Brain microvascular endothelial cell (primary cell): ENCODE data around the gene EXOC4.

Source experiments
- DNase-seq: peaks from one replicate; pipeline ENCODE4 v3.0.0-alpha.2; 2020
- H3K27ac ChIP-seq: fragments of 250-450 bp; sonication (Bioruptor Pico); 2 replicates; pipeline ENCODE4 v1.5.1; 2020; ENCODE audit warnings: mild to moderate bottlenecking, moderate library complexity
- H3K27me3 ChIP-seq: fragments of 250-450 bp; sonication (Bioruptor Pico); replicated peaks from 2 replicates; pipeline ENCODE4 v1.5.1; 2020; ENCODE audit warnings: mild to moderate bottlenecking
- H3K36me3 ChIP-seq: fragments of 250-450 bp; sonication (Bioruptor Pico); replicated peaks from 2 replicates; pipeline ENCODE4 v1.5.1; 2020; ENCODE audit warnings: mild to moderate bottlenecking
- H3K4me3 ChIP-seq: 2 replicates; pipeline ENCODE4 v1.5.1; 2011; ENCODE audit warnings: low read depth, mild to moderate bottlenecking, control low read depth, low read length, moderate library complexity
- in situ Hi-C: cut with HindIII; loops from 2 replicates; pipeline ENCODE4 v1.10.0; 2017; ENCODE audit warnings: low sequenced_read_pairs, low pct_ligation_motif_present
- TF ChIP-seq, protein P1 (sequence below): IDR thresholded peaks from 2 replicates; pipeline ENCODE4 v1.5.1; 2011; ENCODE audit warnings: low read depth, mild to moderate bottlenecking, moderate library complexity, low read length, control low read depth, inconsistent platforms; ENCODE audit errors: missing control alignments

The EXOC4 gene

DNA sequence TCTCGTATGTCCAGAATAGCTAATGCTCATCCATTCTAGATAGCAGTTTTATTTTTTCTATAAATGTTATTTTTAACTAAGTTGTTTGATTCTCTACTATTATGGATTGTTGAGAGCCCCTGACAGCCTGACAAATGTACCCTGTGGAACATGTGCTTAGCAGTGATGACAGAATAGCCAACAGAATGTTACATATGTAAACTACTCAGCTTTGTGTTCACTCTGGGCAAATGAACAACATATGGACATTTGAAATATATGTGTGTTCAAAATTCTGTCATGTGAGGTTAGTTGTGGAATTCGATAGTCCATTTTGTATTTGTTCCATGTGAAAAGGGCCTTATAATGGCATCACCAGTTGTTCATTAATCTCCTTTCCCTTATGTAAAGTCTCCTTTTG is 199.7 kb downstream of the EXOC4 start:
- no peak overlapping the region for H3K27ac ChIP-seq
- no peaks in the 10 kb centered on the region for H3K27me3 ChIP-seq
- H3K36me3 ChIP-seq, result no peaks in the 10 kb centered on the region
- in situ Hi-C loops, result no loop called here
- no peak for DNase-seq
- no peak overlapping the region for H3K4me3 ChIP-seq
- TF ChIP-seq, protein P1, sequence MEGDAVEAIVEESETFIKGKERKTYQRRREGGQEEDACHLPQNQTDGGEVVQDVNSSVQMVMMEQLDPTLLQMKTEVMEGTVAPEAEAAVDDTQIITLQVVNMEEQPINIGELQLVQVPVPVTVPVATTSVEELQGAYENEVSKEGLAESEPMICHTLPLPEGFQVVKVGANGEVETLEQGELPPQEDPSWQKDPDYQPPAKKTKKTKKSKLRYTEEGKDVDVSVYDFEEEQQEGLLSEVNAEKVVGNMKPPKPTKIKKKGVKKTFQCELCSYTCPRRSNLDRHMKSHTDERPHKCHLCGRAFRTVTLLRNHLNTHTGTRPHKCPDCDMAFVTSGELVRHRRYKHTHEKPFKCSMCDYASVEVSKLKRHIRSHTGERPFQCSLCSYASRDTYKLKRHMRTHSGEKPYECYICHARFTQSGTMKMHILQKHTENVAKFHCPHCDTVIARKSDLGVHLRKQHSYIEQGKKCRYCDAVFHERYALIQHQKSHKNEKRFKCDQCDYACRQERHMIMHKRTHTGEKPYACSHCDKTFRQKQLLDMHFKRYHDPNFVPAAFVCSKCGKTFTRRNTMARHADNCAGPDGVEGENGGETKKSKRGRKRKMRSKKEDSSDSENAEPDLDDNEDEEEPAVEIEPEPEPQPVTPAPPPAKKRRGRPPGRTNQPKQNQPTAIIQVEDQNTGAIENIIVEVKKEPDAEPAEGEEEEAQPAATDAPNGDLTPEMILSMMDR, result no peak

DNA sequence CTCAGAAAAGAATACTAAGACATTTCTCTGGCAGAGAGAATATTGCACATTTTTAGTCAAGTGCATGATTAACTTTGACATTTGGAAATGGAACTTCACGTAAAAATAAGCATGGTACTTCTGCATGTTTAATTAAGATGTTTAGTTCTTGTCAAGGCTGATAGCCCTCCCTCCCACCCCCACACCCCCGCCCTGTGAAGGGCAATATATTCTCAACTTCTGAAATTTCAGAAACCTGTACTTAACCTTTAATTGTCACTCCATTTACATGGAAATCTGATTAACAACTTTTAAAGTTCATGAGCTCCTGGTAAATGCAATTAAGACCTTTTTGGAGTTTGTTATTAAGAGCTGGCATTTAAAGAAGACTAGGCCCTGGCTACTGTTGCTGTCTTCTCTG is 205.8 kb downstream of the EXOC4 start:
- TF ChIP-seq, protein P1, result no peak
- Histone ChIP-seq H3K27ac (no peak overlapping the region), H3K4me3 (no peak overlapping the region), H3K36me3 (no peaks in the 10 kb centered on the region), H3K27me3 (no peaks in the 10 kb centered on the region)
- in situ Hi-C loops, result no loop called here
- no peak for DNase-seq

- Histone ChIP-seq H3K4me3 (no peak overlapping the region), H3K27me3 (no peaks in the 10 kb centered on the region), H3K36me3 (no peaks in the 10 kb centered on the region), H3K27ac (no peak overlapping the region)
- TF ChIP-seq, protein P1, result no peak
- in situ Hi-C loops, result no loop called here
- no peak for DNase-seq
Observed at GRCh38 chr7:133461421-133461820, 208.5 kb downstream of the EXOC4 start.

- H3K27ac ChIP-seq, result no peak overlapping the region
- in situ Hi-C loops, result no loop called here
- H3K4me3 ChIP-seq, result no peak overlapping the region
- H3K27me3 ChIP-seq, result no peaks in the 10 kb centered on the region
- H3K36me3 ChIP-seq, result no peaks in the 10 kb centered on the region
- no peak for DNase-seq
- TF ChIP-seq, protein P1, result no peak
Observed at GRCh38 chr7:133475655-133476054, 222.8 kb downstream of the EXOC4 start.

DNA sequence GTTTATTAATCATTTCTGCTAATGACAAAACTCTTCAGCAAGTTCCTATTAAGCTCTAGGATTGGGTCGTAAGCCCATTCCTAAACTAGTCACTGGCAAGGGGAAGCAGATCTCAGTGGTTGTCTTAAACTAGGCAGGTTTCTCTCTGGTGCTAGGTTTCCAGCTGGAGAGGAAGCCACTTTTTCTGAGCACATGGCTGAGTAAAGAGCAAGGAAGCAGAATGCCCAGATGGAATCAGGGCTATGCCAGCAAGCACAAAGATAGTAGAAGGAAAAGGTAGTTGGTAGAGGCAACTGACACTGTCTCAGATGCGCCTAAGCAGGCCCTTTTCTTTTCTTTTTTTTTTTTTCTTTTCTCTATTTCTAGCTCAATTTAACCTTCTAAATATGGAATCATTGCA is 224.9 kb downstream of the EXOC4 start:
- no peak for DNase-seq
- TF ChIP-seq, protein P1, result no peak
- Histone ChIP-seq H3K27me3 (no peaks in the 10 kb centered on the region), H3K27ac (no peak overlapping the region), H3K4me3 (no peak overlapping the region), H3K36me3 (no peaks in the 10 kb centered on the region)
- in situ Hi-C loops, result no loop called here

GRCh38 chr7:133478591-133479135 is 225.8 kb downstream of the EXOC4 start:
- no peak overlapping the region for H3K27ac ChIP-seq
- TF ChIP-seq, protein P1, result no peak
- in situ Hi-C loops, result no loop called here
- H3K36me3 ChIP-seq, result no peaks in the 10 kb centered on the region
- H3K27me3 ChIP-seq, result no peaks in the 10 kb centered on the region
- no peak for DNase-seq
- no peak overlapping the region for H3K4me3 ChIP-seq
